ENCODE data around the gene TMEM236.

DNA sequence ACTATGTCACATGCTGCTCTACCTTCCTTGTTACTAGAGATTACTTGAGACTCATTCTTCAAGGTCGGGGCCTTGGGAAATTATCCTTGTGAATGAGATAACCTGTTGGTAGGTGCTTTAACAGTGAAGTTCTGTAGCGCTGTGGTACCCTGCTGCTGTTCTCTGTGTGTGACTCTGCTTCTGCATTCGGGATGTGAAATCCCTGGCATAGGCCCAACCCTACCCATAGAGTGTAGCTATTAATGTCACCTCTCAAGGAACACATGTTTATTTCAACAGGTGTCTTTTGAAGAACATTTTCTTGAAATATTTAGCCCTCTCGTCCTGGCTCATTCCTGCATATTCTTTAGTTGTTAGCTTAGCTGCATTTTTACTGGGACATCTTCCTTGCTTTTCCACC, 41.8 kb upstream of the TMEM236 start:
- TF ChIP-seq ZNF174 (CRISPR knock-in tag; IDR thresholded peaks at IDR 0.05): no peak
- TF ChIP-seq, protein P1, sequence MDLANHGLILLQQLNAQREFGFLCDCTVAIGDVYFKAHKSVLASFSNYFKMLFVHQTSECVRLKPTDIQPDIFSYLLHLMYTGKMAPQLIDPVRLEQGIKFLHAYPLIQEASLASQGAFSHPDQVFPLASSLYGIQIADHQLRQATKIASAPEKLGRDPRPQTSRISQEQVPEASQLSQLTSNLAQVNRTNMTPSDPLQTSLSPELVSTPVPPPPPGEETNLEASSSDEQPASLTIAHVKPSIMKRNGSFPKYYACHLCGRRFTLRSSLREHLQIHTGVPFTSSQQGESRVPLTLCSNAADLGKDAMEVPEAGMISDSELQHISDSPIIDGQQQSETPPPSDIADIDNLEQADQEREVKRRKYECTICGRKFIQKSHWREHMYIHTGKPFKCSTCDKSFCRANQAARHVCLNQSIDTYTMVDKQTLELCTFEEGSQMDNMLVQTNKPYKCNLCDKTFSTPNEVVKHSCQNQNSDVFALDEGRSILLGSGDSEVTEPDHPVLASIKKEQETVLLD (IDR thresholded peaks at IDR 0.05): no peak
- no peak for TF ChIP-seq PHF8 (IDR thresholded peaks at IDR 0.05; ENCODE audit: borderline replicate concordance, low read length)
